ENCODE results near the gene FYN. TPM values are rescaled to one million over a fixed set of nuclear protein-coding genes. Genes with fewer than 3 reads are reported as not detected.

FYN gene
- total and polyA plus RNA-seq, 2 of the 8 experiments (the other 6 are each of a cell fraction or from before 2014, with no cell fraction given) = 46.8 to 97.2 TPM

GRCh38 chr6:111824608-111825337, 48.5 kb downstream of the FYN start:
- no peak overlapping the region for H3K4ac ChIP-seq (replicated peaks; ENCODE audit: insufficient read length, low read depth, low read length)
- no peak overlapping the region for H3K4me3 ChIP-seq (ENCODE audit: extremely low read depth in 1 of 4, insufficient read depth in 2 of 4, low read depth in 3 of 4, low read length in 4 of 4)
- H2AFZ ChIP-seq (ENCODE audit: low read length) = no peak overlapping the region
- H3K27me3 ChIP-seq (replicated peaks in 1 of 4; ENCODE audit: control insufficient read depth in 3 of 4, extremely low read depth in 1 of 4, insufficient read depth in 3 of 4, low read length in 3 of 4) = no peaks in the 10 kb centered on the region
- no peak overlapping the region for H3K18ac ChIP-seq (ENCODE audit: extremely low read depth, low read length)
- H3K9me3 ChIP-seq (ENCODE audit: insufficient read depth in 2 of 2, low read depth in 1 of 2, low read length in 1 of 2) = peaks cover 2 to 3% of the 10 kb centered on the region in 2 experiments; a peak in 1 of 4 replicates
- TF ChIP-seq YY1 (IDR thresholded peaks at IDR 0.05; ENCODE audit: low read depth, low read length) (no peak), ZNF274 (IDR thresholded peaks at IDR 0.05; ENCODE audit: borderline replicate concordance, extremely low read depth, low read length) (no peak), CHD1 (IDR thresholded peaks at IDR 0.05; ENCODE audit: low read depth, low read length) (no peak), SUZ12 (IDR thresholded peaks at IDR 0.05; ENCODE audit: low read length) (no peak), ATF2 (IDR thresholded peaks at IDR 0.05; ENCODE audit: low read length) (no peak)
- no peak for DNase-seq (ENCODE audit: low read depth in 1 of 2, low spot score in 2 of 2)
- H3K79me2 ChIP-seq (ENCODE audit: control insufficient read depth in 1 of 2, insufficient read depth in 2 of 2, low read length in 2 of 2) = peaks cover 4 to 7% of the 10 kb centered on the region in 2 experiments; a peak in 3 of 4 replicates
- 95% methylated on average over 4 of the region's 4 CpGs; no CpG with 5 or more reads in 1 of the 2 experiments for WGBS, 2 experiments (ENCODE audit: extremely low coverage in 1 of 2, insufficient coverage in 1 of 2, insufficient read length in 1 of 2, insufficient replicate concordance in 2 of 2, low coverage in 1 of 2, low lambda C conversion rate in 2 of 2, missing lambda C conversion rate in 1 of 2)
- no peak overlapping the region for H3K56ac ChIP-seq (replicated peaks; ENCODE audit: insufficient read length, low read depth, low read length)
- H4K20me1 ChIP-seq (replicated peaks in 1 of 2; ENCODE audit: control insufficient read depth in 1 of 2, insufficient read depth in 2 of 2, low read length in 2 of 2) = peaks cover 1 to 3% of the 10 kb centered on the region in 2 experiments
- no peak overlapping the region for H2BK20ac ChIP-seq (ENCODE audit: low read length)
- H4K5ac ChIP-seq (ENCODE audit: insufficient read length, low read depth, low read length) = no peak overlapping the region
- FAIRE-seq = no peak
- H3K79me1 ChIP-seq (ENCODE audit: low read depth, low read length) = peaks cover 2% of the 10 kb centered on the region; the same call in 1 of the 2 replicates
- no peak overlapping the region for H2BK5ac ChIP-seq (ENCODE audit: low read depth, low read length)
- ChIA-PET CTCF (ENCODE audit: partially characterized antibody) (interaction anchor here (0.6 to 1.8 kb wide), 7 partner anchors 21 to 172 kb away, joined by 3 to 4 read pairs (median 3); no protein-coding TSS in a partner anchor), POLR2A (ENCODE audit: partially characterized antibody) (interaction anchor here (0.6 to 1.3 kb wide), 2 partner anchors 10 to 269 kb away, joined by 3 read pairs; no protein-coding TSS in a partner anchor)
- no peak overlapping the region for H3K14ac ChIP-seq (ENCODE audit: insufficient read length)
- no peak overlapping the region for H3K27ac ChIP-seq (ENCODE audit: low read depth, low read length)
- no peak overlapping the region for H3K23ac ChIP-seq (ENCODE audit: insufficient read length)
- no peak overlapping the region for H2BK12ac ChIP-seq (ENCODE audit: low read depth, low read length)
- H3K9ac ChIP-seq (replicated peaks in 1 of 4; ENCODE audit: extremely low read depth in 1 of 4, low read depth in 3 of 4, low read length in 3 of 4) = no peak overlapping the region
- no peak overlapping the region for H4K8ac ChIP-seq (ENCODE audit: extremely low read depth, insufficient read depth, low read length)
- H2BK15ac ChIP-seq (ENCODE audit: low read length) = no peak overlapping the region
- H3K23me2 ChIP-seq (ENCODE audit: low read depth, low read length) = no peaks in the 10 kb centered on the region
- no peak overlapping the region for H4K91ac ChIP-seq (replicated peaks; ENCODE audit: insufficient read length, low read length)
- no peaks in the 10 kb centered on the region for H3K4me1 ChIP-seq (replicated peaks in 1 of 4; ENCODE audit: control insufficient read depth in 3 of 4, insufficient read depth in 4 of 4, low read length in 3 of 4)
- H2BK120ac ChIP-seq (replicated peaks; ENCODE audit: low read depth, low read length) = no peak overlapping the region
- no peak overlapping the region for H3K4me2 ChIP-seq (ENCODE audit: insufficient read depth in 1 of 2, low read depth in 2 of 2, low read length in 2 of 2)
- no peak overlapping the region for H2AK5ac ChIP-seq (ENCODE audit: low read depth, low read length)
- H3K36me3 ChIP-seq (ENCODE audit: control insufficient read depth in 2 of 4, insufficient read depth in 4 of 4, low read length in 3 of 4) = no peaks in the 10 kb centered on the region; a peak in 1 of 8 replicates
